ENCODE data around the gene LIF. TPM values are rescaled to one million over a fixed set of nuclear protein-coding genes. Genes with fewer than 3 reads are reported as not detected.

Gene LIF
- polyA plus RNA-seq, 1 donor (not counting 4 experiments of a cell fraction or from before 2014, with no cell fraction given) = 3.1 TPM

- FAIRE-seq (no peak), DNase-seq (ENCODE audit: low read depth, low spot score) (no peak)
- no peak overlapping the region for H3K9ac ChIP-seq (ENCODE audit: control insufficient read depth, extremely low read depth, insufficient read depth, low read length)
- no peaks in the 10 kb centered on the region for H4K20me1 ChIP-seq (ENCODE audit: control insufficient read depth, extremely low read depth, insufficient read depth, low read length)
- no peaks in the 10 kb centered on the region for H3K27me3 ChIP-seq (ENCODE audit: control insufficient read depth, extremely low read depth, insufficient read depth, low read length)
- H3K27ac ChIP-seq (ENCODE audit: control insufficient read depth, insufficient read depth, low read length) = no peak overlapping the region
- no peak overlapping the region for H3K4me3 ChIP-seq (ENCODE audit: control insufficient read depth in 2 of 3, extremely low read depth in 1 of 3, insufficient read depth in 2 of 3, low read depth in 1 of 3, low read length in 3 of 3)
- no peaks in the 10 kb centered on the region for H3K9me3 ChIP-seq (ENCODE audit: control insufficient read depth, low read depth, low read length)
- H3K4me1 ChIP-seq (ENCODE audit: control insufficient read depth, extremely low read depth, insufficient read depth, low read length) = no peaks in the 10 kb centered on the region
- H3K4me2 ChIP-seq (ENCODE audit: control insufficient read depth, extremely low read depth, insufficient read depth, low read depth, low read length) = no peak overlapping the region
- TF ChIP-seq CTCF (optimal IDR thresholded peaks at IDR 0.05 in 1 of 3, IDR thresholded peaks at IDR 0.05 in 1 of 3, conservative IDR thresholded peaks at IDR 0.05 in 1 of 3; ENCODE audit: extremely low read depth in 1 of 3, insufficient read depth in 2 of 3, low read length in 3 of 3) = no peak
- no peak for TF ChIP-seq EZH2 (IDR thresholded peaks at IDR 0.05; ENCODE audit: low read length)
- dilution Hi-C loops (cut with MboI; ENCODE audit: extremely low pct_ligation_motif_present, low sequenced_read_pairs) = no loop called here
- no peak overlapping the region for H2AFZ ChIP-seq (ENCODE audit: control insufficient read depth, low read length)
- no peaks in the 10 kb centered on the region for H3K9me1 ChIP-seq (ENCODE audit: control insufficient read depth, extremely low read depth, insufficient read depth, low read length)
- H3K36me3 ChIP-seq (ENCODE audit: control insufficient read depth in 2 of 2, extremely low read depth in 1 of 2, insufficient read depth in 2 of 2, low read length in 2 of 2) = peaks cover 0 to 2% of the 10 kb centered on the region in 2 experiments
- H3K79me2 ChIP-seq (ENCODE audit: control insufficient read depth, insufficient read depth, low read length) = no peaks in the 10 kb centered on the region
These were observed 9.7 kb downstream of the LIF start for GRCh38 chr22:30236875-30237274.

GRCh38 chr22:30235687-30236170, 10.8 kb downstream of the LIF start:
- dilution Hi-C loops (cut with MboI; ENCODE audit: extremely low pct_ligation_motif_present, low sequenced_read_pairs) = no loop called here
- H3K4me1 ChIP-seq (ENCODE audit: control insufficient read depth, extremely low read depth, insufficient read depth, low read length) = no peaks in the 10 kb centered on the region

More at GRCh38 chr22:30235687-30236170, 10.8 kb downstream of the LIF start:
- Histone ChIP-seq H2AFZ (ENCODE audit: control insufficient read depth, low read length) (no peak overlapping the region), H3K4me3 (ENCODE audit: control insufficient read depth in 2 of 3, extremely low read depth in 1 of 3, insufficient read depth in 2 of 3, low read depth in 1 of 3, low read length in 3 of 3) (no peak overlapping the region), H3K9ac (ENCODE audit: control insufficient read depth, extremely low read depth, insufficient read depth, low read length) (no peak overlapping the region), H3K9me1 (ENCODE audit: control insufficient read depth, extremely low read depth, insufficient read depth, low read length) (no peaks in the 10 kb centered on the region), H3K36me3 (ENCODE audit: control insufficient read depth in 2 of 2, extremely low read depth in 1 of 2, insufficient read depth in 2 of 2, low read length in 2 of 2) (no peaks in the 10 kb centered on the region), H3K27me3 (ENCODE audit: control insufficient read depth, extremely low read depth, insufficient read depth, low read length) (no peaks in the 10 kb centered on the region), H3K27ac (ENCODE audit: control insufficient read depth, insufficient read depth, low read length) (no peak overlapping the region), H4K20me1 (ENCODE audit: control insufficient read depth, extremely low read depth, insufficient read depth, low read length) (no peaks in the 10 kb centered on the region), H3K4me2 (ENCODE audit: control insufficient read depth, extremely low read depth, insufficient read depth, low read depth, low read length) (no peak overlapping the region), H3K9me3 (ENCODE audit: control insufficient read depth, low read depth, low read length) (no peaks in the 10 kb centered on the region), H3K79me2 (ENCODE audit: control insufficient read depth, insufficient read depth, low read length) (no peaks in the 10 kb centered on the region)
- DNase-seq (ENCODE audit: low read depth, low spot score) (no peak), FAIRE-seq (no peak)
- TF ChIP-seq CTCF (optimal IDR thresholded peaks at IDR 0.05 in 1 of 3, IDR thresholded peaks at IDR 0.05 in 1 of 3, conservative IDR thresholded peaks at IDR 0.05 in 1 of 3; ENCODE audit: extremely low read depth in 1 of 3, insufficient read depth in 2 of 3, low read length in 3 of 3) = no peak
- no peak for TF ChIP-seq EZH2 (IDR thresholded peaks at IDR 0.05; ENCODE audit: low read length)
